Measurements from ENCODE around the gene NKTR.

- no peak for TF ChIP-seq EZH2 (IDR thresholded peaks at IDR 0.05; ENCODE audit: low read length)
- TF ChIP-seq CTCF (optimal IDR thresholded peaks at IDR 0.05 in 1 of 3, IDR thresholded peaks at IDR 0.05 in 1 of 3, conservative IDR thresholded peaks at IDR 0.05 in 1 of 3; ENCODE audit: extremely low read depth in 1 of 3, insufficient read depth in 2 of 3, low read length in 3 of 3), result no peak
Observed at GRCh38 chr3:42612928-42613327, 12.4 kb downstream of the NKTR start.

Measured in keratinocyte (primary cell).